GM20000 (cell line): ENCODE data around the gene STK24.

ENCODE experiments used
- DNase-seq: peaks from one replicate; pipeline ENCODE4 v3.0.0; 2012; ENCODE audit warnings: low spot score
- TF ChIP-seq, protein P1 (sequence below): IDR thresholded peaks from 2 replicates; pipeline ENCODE4 v1.5.1; 2012; ENCODE audit warnings: mild to moderate bottlenecking, control low read depth; ENCODE audit errors: extremely low read depth, missing control alignments

Gene STK24

DNA sequence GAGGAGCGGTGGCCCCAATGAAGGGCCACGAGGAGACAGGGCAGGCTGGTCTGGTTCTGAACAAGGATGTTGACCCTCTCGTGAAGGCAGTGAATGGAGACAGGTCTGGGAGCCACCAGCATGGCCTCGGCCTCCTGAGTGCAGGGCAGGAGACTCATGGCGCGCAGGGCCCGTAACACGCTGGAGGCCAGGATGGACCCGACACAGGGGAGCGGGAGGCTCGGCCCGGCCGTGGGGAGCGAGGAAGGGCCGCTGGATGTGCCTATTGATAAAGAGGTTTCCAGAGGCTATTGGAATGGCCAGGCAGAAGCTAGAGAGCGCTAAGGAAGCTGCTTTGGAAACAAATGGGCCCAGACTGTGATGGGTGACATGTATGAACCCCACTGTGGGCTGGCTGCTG, 132.5 kb downstream of the STK24 start:
- TF ChIP-seq, protein P1, sequence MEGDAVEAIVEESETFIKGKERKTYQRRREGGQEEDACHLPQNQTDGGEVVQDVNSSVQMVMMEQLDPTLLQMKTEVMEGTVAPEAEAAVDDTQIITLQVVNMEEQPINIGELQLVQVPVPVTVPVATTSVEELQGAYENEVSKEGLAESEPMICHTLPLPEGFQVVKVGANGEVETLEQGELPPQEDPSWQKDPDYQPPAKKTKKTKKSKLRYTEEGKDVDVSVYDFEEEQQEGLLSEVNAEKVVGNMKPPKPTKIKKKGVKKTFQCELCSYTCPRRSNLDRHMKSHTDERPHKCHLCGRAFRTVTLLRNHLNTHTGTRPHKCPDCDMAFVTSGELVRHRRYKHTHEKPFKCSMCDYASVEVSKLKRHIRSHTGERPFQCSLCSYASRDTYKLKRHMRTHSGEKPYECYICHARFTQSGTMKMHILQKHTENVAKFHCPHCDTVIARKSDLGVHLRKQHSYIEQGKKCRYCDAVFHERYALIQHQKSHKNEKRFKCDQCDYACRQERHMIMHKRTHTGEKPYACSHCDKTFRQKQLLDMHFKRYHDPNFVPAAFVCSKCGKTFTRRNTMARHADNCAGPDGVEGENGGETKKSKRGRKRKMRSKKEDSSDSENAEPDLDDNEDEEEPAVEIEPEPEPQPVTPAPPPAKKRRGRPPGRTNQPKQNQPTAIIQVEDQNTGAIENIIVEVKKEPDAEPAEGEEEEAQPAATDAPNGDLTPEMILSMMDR = no peak
- no peak for DNase-seq

DNA sequence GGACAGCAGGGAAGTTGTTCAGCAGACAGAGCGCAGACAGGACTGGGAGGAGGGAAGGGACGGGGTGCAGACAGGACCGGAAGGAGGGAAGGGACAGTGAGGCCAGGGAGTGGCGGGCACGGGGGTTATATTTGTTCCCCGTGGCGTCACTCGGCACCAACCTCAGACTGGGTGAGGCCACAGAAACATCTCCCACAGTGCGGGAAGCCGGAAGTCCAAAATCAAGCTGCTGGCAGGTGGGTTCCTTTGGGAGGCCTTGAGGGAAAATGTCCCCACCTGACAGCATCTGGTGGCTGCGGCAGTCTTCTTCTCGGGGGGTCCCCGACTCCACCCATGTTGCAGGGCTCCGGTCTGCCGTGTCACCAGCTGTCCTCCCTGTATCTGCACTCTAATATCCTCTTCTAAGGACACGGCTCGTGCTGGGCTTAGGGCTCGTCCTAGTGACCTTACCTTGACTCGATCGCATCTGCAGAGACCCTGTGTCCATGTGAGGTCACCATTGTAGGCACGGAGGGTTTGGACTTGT, 133.0 kb downstream of the STK24 start:
- no peak for DNase-seq

DNA sequence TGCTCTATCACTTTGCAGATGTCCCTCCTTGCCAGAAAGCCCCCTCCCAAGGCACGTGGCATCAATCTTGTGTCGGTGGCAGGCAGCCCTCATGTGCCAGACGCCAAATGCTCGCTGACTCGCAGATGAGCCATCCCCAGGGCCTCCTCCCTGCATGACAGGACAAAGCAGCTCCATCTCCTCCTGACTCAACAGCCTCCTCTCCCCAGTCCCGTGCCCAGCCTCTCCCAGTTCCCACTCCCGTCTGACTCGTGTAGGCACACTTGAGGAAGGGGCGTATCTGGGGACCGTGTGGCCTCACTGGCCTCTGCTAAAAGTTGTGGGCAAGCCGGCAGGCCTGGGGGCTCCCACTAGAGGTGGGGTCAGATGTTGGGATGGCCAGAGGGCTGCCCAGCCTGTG, 133.6 kb downstream of the STK24 start:
- no peak for DNase-seq

More for the DNA sequence above, 133.0 kb downstream of the STK24 start:
- TF ChIP-seq, protein P1 = no peak

DNA sequence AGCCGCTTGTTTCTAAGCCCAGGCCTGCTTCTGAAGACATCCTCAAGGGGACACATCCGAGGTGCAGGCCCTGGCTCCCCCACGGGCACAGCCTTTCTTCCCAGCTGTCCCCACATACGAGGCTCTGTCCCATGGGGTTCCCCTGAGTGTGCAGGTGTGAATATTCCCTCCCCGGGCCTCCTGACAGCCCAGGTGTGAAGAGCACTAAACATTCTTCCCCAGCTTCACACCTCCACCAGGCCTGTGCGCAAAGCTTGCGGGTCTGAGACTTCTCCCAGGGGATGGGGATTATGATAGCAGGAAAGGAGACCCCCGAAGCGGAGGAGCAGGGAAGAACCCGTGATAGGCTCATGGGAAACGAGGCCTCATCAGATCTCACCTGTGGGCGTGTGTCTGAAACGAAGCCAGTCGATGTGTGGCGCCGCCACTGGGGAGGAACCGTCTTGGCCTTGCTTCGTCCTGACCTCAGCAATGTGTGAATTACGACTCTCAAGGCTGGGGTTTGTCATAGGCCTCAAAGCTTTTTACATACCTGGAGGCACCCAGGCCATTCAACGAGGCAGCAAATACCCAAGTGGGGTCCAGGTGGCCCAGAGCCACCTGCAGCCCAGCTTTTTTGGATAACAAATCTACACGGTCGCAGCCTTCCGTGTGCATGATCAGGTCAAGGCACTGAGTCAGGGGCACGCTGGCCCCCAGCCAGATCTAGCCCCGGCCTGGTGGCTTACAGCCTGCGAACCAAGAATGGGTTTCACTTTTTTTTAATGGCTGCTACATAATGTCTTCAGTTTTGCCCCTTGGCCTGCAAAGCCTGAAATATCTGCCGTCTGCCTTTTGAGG, 134.3 kb downstream of the STK24 start:
- TF ChIP-seq, protein P1 = no peak
- DNase-seq = no peak

More for the DNA sequence above, 133.6 kb downstream of the STK24 start:
- TF ChIP-seq, protein P1 = no peak

DNA sequence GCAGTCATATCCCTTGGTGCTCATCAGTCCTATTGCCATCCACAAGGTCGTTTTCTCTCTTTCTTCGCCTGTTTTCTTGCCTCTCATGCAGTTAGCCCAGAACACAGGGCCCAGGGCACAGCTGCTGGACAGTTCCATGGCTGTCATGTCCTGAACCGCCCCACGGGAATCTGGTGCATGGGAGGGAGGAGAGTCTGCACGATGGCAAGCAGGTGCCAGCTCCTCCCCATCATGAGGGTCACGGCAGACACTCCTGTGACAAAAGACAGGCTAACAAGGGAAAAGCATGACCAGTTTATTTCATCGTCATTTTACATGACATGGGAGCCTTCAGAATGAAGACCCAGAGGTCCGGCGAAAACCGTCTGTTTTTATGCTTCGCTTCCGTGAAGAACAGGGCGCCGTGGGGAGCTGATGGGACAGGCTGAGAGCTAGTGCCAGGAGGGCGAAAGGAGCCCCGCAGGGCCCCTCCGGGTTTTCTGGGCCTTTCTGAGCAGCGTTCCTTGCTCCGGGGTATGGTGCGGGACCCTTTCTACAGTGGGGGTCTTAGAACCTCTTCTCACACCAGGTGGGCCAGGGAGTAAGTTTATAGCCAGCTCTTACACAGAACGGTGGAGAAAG, 135.7 kb downstream of the STK24 start:
- DNase-seq = no peak
- TF ChIP-seq, protein P1 = no peak

DNA sequence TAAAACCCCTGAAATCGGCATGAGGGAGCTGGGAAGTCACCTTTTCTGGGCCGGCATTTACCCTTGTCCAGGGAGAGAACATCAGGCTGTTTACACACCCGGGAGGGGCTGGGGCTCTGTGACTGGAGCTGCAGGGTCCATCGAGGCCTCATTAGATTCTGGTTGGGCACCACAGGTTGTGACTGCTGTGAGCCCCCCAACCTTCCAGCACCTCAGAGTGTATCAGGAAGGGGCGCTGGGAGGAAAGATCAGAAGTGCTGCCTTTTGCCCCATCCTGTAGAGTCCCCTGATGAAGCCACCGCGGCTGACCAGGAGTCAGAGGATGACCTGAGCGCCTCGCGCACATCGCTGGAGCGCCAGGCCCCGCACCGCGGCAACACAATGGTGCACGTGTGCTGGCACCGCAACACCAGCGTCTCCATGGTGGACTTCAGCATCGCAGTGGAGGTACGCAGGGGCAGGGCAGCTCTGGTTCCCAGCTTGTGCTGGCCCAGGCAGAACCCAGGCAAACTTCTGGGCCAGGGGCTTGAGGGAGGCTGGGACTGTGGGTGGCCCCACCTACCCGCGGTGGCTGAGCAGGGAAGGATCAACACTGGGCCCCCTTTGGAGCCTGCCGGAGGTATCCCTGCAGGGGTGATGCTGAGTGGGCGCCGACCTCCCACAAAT, 136.4 kb downstream of the STK24 start:
- DNase-seq = no peak
- TF ChIP-seq, protein P1 = no peak

DNA sequence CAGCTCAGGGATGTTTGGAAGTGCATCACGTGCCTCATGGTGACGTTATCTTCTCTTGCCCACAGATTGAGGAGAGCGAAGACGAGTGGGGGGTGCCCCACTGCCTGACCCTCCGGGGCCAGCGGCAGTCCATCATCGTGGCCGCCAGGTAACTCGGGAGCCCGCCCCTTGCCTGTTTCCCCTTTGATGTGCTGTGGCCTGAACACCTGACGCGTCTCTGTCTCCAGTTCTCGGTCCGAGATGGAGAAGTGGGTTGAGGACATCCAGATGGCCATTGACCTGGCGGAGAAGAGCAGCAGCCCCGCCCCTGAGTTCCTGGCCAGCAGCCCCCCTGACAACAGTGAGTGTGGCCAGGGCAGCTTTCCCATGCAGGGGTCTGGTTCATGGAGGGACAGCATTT, 137.0 kb downstream of the STK24 start:
- DNase-seq = no peak
- TF ChIP-seq, protein P1 = no peak
